Fibroblast of pulmonary artery (primary cell): ENCODE data around the gene STMN3.
"Not testable (repeated sequence)": the region's sequence is repeated elsewhere in the genome, so short reads cannot be mapped to it uniquely, and the experiment has no call there.

ENCODE experiments used
- DNase-seq: peaks from one replicate; pipeline ENCODE4 v3.0.0-alpha.2; 2010; ENCODE audit warnings: low read depth
- H3K4me3 ChIP-seq: replicated peaks from 2 replicates; pipeline ENCODE4 v1.5.1; 2011; ENCODE audit warnings: low read depth, mild to moderate bottlenecking, control low read depth, low read length, moderate library complexity
- TF ChIP-seq, protein P1 (sequence below): IDR thresholded peaks from 2 replicates; pipeline ENCODE4 v1.5.1; 2011; ENCODE audit warnings: mild to moderate bottlenecking, control low read depth, low read length, inconsistent platforms; ENCODE audit errors: missing control alignments

Gene STMN3

DNA sequence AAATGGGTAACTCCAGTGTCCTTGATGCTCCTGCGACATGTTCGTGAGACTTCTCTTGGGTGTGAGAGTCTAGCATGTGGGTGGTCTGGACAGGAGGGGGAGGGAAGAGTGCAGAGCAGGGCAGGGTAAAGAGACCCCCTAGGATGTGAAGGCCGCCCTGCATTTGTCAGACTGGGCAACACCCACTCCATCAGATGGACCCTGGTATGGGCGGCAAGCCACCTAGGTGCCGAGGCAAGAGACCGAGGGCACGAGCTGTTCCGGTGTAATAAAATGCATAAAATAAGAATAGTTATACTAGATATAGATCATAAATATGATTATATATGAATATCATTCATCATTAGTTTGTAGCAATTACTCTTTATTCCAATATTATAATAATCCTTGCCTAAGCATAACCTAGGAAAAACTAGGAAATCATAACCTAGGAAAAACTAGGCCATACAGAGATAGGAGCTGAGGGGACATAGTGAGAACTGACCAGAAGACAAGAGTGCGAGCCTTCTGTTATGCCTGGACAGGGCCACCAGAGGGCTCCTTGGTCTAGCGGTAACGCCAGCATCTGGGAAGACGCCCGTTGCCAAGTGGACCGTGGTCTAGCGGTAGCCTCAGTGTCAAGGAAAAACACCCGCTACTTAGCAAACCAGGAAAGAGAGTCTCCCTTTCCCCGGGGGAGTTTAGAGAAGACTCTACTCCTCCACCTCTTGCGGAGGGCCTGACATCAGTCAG, 39.2 kb downstream of the STMN3 start:
- H3K4me3 ChIP-seq = not testable (repeated sequence)
- TF ChIP-seq, protein P1, sequence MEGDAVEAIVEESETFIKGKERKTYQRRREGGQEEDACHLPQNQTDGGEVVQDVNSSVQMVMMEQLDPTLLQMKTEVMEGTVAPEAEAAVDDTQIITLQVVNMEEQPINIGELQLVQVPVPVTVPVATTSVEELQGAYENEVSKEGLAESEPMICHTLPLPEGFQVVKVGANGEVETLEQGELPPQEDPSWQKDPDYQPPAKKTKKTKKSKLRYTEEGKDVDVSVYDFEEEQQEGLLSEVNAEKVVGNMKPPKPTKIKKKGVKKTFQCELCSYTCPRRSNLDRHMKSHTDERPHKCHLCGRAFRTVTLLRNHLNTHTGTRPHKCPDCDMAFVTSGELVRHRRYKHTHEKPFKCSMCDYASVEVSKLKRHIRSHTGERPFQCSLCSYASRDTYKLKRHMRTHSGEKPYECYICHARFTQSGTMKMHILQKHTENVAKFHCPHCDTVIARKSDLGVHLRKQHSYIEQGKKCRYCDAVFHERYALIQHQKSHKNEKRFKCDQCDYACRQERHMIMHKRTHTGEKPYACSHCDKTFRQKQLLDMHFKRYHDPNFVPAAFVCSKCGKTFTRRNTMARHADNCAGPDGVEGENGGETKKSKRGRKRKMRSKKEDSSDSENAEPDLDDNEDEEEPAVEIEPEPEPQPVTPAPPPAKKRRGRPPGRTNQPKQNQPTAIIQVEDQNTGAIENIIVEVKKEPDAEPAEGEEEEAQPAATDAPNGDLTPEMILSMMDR = peak; percentile 33
- DNase-seq = peak; percentile 30

DNA sequence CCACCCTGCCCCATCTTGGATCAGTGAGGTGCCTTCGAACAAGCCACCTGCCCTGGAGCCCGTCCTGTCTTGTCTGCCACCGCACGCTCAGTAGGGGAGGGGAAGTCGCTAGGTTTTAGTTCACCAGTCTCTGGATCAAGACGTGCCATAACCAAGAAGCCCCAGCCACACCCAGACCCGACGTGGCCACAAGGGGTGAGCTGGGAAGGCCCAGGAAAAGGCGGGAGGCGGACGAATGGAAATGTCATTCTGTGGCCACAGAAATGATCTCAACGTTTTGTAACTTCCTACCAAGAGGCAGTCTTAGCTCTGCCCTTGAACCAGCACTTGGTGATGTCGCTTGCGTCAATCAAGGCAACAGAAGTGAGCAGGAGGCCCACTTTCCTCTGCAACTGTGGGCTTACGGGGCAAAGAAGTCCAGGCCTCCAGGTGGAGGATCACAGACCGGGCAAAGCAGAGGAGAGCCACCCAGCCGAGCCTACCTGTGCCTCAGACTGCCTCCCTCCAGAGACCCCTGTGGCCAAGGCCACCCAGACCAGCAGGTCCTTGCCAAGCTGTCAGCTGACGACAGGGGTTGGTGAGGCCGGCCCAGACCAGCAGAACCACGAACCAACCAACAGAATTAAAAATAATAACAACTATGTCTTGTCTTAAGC, 40.8 kb downstream of the STMN3 start:
- DNase-seq = no peak
- no peak overlapping the region for H3K4me3 ChIP-seq

DNA sequence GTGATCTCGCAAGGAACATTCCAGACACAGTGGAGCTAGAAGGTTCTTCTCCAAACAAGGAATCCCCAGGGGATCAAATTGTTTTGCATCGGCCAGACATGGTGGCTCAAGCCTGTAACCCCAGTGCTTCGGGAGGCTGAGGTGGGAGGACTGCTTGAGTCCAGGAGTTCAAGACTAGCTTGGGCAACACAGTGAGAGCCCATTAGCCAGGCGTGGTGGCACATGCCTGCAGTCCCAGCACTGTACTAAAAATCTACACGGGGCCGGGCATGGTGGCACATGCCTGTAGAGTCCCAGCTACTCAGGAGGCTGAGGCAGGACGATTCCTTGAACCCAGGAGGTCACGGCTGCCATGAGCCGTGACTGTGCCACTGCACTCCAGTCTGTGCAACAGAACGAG, 41.6 kb downstream of the STMN3 start:
- TF ChIP-seq, protein P1 = no peak
- DNase-seq = no peak

More for the DNA sequence above, 40.8 kb downstream of the STMN3 start:
- TF ChIP-seq, protein P1 = no peak

DNA sequence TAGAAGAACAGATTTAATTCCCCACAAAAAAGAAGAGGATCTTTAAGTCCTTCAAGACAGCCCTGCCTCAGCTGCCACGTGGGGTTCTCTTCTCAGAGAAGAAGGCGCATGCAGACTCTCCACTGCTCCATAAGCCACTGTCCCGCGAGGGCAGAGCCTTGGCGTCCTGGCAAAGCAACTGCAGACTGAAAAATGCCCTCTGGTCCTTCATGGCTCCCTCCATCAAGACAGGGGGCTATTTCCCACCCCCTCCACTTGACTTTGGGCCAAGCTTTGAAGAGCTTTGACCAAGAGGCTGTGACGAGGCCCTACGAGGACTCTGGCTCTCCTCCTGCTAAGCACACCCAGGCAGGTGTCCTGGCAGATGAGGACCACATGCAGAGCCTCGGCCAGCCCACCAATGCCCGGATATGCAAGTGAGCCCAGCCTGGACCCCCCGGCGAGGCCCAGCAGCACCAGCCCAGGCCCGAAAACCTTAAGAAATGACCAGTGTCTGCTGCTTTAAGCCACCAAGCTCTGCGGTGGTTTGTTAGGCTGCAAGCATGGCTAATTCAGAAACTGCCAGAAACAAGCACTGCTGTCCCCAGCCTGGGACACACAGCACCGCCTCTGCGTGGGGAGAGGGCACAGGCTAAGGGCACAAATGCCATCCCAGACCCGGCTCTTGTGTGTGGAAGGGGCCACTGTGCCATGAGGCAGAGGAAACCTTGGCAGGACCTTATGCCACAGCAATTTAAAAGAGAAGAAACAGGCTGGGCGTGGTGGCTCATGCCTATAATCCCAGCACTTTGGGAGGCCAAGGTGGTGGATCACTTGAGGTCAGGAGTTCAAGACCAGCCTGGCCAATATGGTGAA, 42.4 kb downstream of the STMN3 start:
- no peak for DNase-seq
- H3K4me3 ChIP-seq = no peak overlapping the region
- TF ChIP-seq, protein P1 = no peak

More for the DNA sequence above, 41.6 kb downstream of the STMN3 start:
- no peak overlapping the region for H3K4me3 ChIP-seq

DNA sequence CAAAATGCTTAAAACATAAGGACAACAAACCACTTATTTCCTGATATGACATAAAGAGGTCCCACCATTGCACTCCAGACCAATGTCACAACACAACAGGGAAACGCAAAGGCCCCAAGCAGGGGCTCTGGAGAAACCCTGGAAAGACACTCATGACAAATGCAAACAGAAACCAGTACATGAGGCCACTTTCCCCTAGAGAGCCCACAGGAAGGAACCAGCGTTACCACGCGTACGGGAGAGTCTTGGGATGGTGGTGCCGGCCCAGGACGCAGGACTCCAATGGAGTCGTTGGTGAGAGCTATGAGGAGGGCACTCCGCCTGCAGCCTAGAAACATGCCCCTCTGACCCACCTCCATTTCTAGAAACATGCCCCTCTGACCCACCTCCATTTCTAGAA, 46.5 kb downstream of the STMN3 start:
- TF ChIP-seq, protein P1 = no peak
- H3K4me3 ChIP-seq = no peak overlapping the region
- no peak for DNase-seq

DNA sequence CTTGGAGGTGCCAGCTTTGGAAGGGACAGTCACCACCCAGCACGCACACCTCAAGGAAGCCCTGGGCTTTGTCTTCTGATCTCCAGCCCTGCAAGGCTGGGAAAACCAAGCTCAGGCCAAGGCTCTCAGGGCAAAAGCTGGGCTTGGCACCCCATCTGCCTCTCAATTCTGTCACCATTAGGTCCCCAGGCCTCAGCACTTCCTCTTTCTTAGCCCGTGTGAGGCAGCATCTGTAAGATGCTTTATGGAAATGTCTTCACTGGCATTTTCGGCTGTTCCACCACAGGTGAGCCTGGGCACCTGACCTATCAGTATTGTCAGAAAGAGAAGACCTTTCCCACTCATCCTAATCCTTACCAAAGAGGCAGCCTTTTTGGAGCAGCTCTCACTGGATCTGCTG, 50.9 kb downstream of the STMN3 start:
- no peak for DNase-seq
- no peak overlapping the region for H3K4me3 ChIP-seq
- TF ChIP-seq, protein P1 = no peak

DNA sequence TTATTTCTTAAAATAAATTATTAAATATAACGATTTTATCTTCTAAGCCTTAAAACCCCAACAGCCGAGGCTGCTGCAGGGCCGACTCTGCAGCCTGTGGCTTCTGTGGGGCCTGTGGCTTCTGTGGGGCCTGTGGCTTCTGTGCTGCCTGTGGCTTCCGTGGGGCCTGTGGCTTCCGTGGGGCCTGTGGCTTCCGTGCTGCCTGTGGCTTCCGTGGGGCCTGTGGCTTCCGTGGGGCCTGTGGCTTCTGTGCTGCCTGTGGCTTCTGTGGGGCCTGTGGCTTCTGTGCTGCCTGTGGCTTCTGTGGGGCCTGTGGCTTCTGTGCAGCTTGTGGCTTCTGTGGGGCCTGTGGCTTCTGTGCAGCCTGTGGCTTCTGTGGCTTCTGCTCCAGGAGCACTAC, 51.5 kb downstream of the STMN3 start:
- DNase-seq, H3K4me3 ChIP-seq: not testable (repeated sequence)
